A549 (cell line): ENCODE measurements around the gene SYT2. TPM values are rescaled to one million over a fixed set of nuclear protein-coding genes. Genes with fewer than 3 reads are reported as not detected.
A peak's percentile ranks its signal among the peaks of the same experiment; 100 is the strongest.

Source experiments
- ATAC-seq, 2 experiments: fragments of 200-7000 bp in 1 of 2; fragments of >200 bp in 1 of 2; cut with Nextera tagmentation in 1 of 2; cut with Tn5 transposase in 1 of 2; 3 replicates each; pipeline versions ENCODE4 v1.8.0 to v1.9.1; 2018 to 2020; ENCODE audit warnings: mild to moderate bottlenecking in 1 of 2, moderate library complexity in 1 of 2
- CTCF ChIA-PET: fragments of 300-600 bp; sonication (Branson Sonifier 250); formaldehyde crosslinking; extraction: SDS; loops from one replicate; lab custom pipeline; 2021; ENCODE audit warnings: antibody characterized with exemption, inconsistent platforms; lab: Yijun Ruan, JAX
- POLR2A ChIA-PET: fragments of 350-600 bp; formaldehyde crosslinking; extraction: SDS; loops from one replicate; lab custom pipeline; 2021; ENCODE audit warnings: antibody characterized with exemption, inconsistent platforms; lab: Yijun Ruan, JAX
- DNase-seq, 2 experiments: peaks; one replicate each; pipeline versions ENCODE4 v3.0.0 to v3.0.0-alpha.2; 2011 to 2016; ENCODE audit warnings: low read depth in 1 of 2, low spot score in 1 of 2
- FAIRE-seq: peaks from 2 replicates; lab custom pipeline; 2011; peaks lifted over from hg19 to GRCh38; lab: Jason Lieb, UNC
- H3K27ac ChIP-seq, 2 experiments: fragments of >200 bp; sonication (Bioruptor Twin); formaldehyde crosslinking; 3 replicates each; pipeline ENCODE4 v1.5.1; 2016 to 2017
- H3K4me1 ChIP-seq: fragments of >200 bp; sonication (Bioruptor Twin); formaldehyde crosslinking; 3 replicates; pipeline ENCODE4 v1.6.1; 2016
- H3K4me2 ChIP-seq: fragments of >200 bp; sonication (Bioruptor Twin); formaldehyde crosslinking; 3 replicates; pipeline ENCODE4 v1.6.1; 2016
- H3K4me3 ChIP-seq: fragments of >200 bp; sonication (Bioruptor Twin); formaldehyde crosslinking; 3 replicates; pipeline ENCODE4 v1.5.1; 2016
- H3K9me3 ChIP-seq: fragments of >200 bp; sonication (Bioruptor Twin); formaldehyde crosslinking; 3 replicates; pipeline ENCODE4 v1.6.1; 2016
- CBX8 ChIP-seq: fragments of 200-600 bp; sonication (generic); IDR thresholded peaks from 2 replicates; pipeline ENCODE4 v1.6.1; 2016
- CEBPB ChIP-seq, 2 experiments: fragments of >200 bp in 1 of 2; sonication (Bioruptor Twin) in 1 of 2; formaldehyde crosslinking in 1 of 2; IDR thresholded peaks; 2 replicates each; pipeline ENCODE4 v1.6.1; 2012 to 2016
- CHD4 ChIP-seq: fragments of 200-600 bp; sonication (generic); IDR thresholded peaks from 2 replicates; pipeline ENCODE4 v1.6.1; 2016; ENCODE audit warnings: antibody characterized with exemption, mild to moderate bottlenecking, borderline replicate concordance
- HOXA7 ChIP-seq: fragments of 250-450 bp; sonication (Bioruptor Pico); IDR thresholded peaks from 2 replicates; pipeline ENCODE4 v1.5.0; 2020; ENCODE audit warnings: mild to moderate bottlenecking, moderate library complexity
- HOXB5 ChIP-seq: fragments of 250-450 bp; sonication (Bioruptor Pico); IDR thresholded peaks from 2 replicates; pipeline ENCODE4 v1.5.0; 2020; ENCODE audit warnings: mild to moderate bottlenecking, moderate library complexity
- KDM1A ChIP-seq: fragments of 200-600 bp; sonication (generic); IDR thresholded peaks from 2 replicates; pipeline ENCODE4 v1.6.1; 2016; ENCODE audit warnings: low read depth, mild to moderate bottlenecking
- NR3C1 ChIP-seq: fragments of >200 bp; sonication (Bioruptor Twin); formaldehyde crosslinking; IDR thresholded peaks from 3 replicates; pipeline ENCODE4 v1.6.1; 2017
- POLR2AphosphoS2 ChIP-seq: conservative IDR thresholded peaks from 2 replicates; pipeline ENCODE4 v1.6.1; 2012; ENCODE audit warnings: low read length, improper control_type of control experiment, inconsistent platforms
- RARB ChIP-seq: fragments of 250-450 bp; sonication (Bioruptor Pico); IDR thresholded peaks from 2 replicates; pipeline ENCODE4 v1.8.0; 2021; ENCODE audit warnings: mild to moderate bottlenecking, moderate library complexity
- RNF2 ChIP-seq: fragments of 200-600 bp; sonication (generic); IDR thresholded peaks from 2 replicates; pipeline ENCODE4 v1.6.1; 2016; ENCODE audit warnings: low read depth, mild to moderate bottlenecking, antibody characterized with exemption, moderate library complexity, borderline replicate concordance
- SREBF2 ChIP-seq: fragments of 450-650 bp; IDR thresholded peaks from 2 replicates; pipeline ENCODE4 v1.6.1; 2014; ENCODE audit warnings: mild to moderate bottlenecking, moderate library complexity
- USF2 ChIP-seq: fragments of 450-650 bp; IDR thresholded peaks from 2 replicates; pipeline ENCODE4 v1.6.1; 2014; ENCODE audit warnings: antibody characterized with exemption
- ZNF302 ChIP-seq: fragments of 250-450 bp; sonication (Bioruptor Pico); IDR thresholded peaks from 2 replicates; pipeline ENCODE4 v1.9.0; 2021; ENCODE audit warnings: inconsistent platforms, mild to moderate bottlenecking, moderate library complexity
- WGBS: methylation state at CpG from one replicate; pipeline ENCODE4 v1.1.6; 2017; ENCODE audit errors: missing lambda C conversion rate; 5-methylcytosine and 5-hydroxymethylcytosine counted together
- polyA plus RNA-seq, 4 experiments: library from polyadenylated mRNA; depleted of rRNA in 3 of 4; stranded (reverse); fragments of >200 nt; fragmentation: RNase III in 1 of 4; extraction: RNeasy Plus Mini Kit Qiagen cat#74134 plus additional on column Dnase treatment in 1 of 4; gene quantifications; 2 replicates in 3 of 4; 3 replicates in 1 of 4; pipeline ENCODE4 v1.2.3, GENCODE V29; 2011 to 2017
- TF ChIP-seq, protein P1 (sequence below): fragments of >200 bp; sonication (Bioruptor Twin); formaldehyde crosslinking; IDR thresholded peaks from 3 replicates; pipeline ENCODE4 v1.6.1; 2016
- TF ChIP-seq, protein P2 (sequence below): fragments of 150-350 bp; IDR thresholded peaks from 2 replicates; pipeline ENCODE4 v1.6.1; 2014; ENCODE audit warnings: low read depth, mild to moderate bottlenecking, low read length
- TF ChIP-seq, protein P3 (sequence below): IDR thresholded peaks from 2 replicates; pipeline ENCODE4 v1.6.1; 2012

SYT2 gene
- polyA plus RNA-seq, 2 of the 4 experiments (the other 2 are of a cell fraction), result 0.03 to 0.04 TPM

- no peak for FAIRE-seq
- DNase-seq, result no peak
- Histone ChIP-seq H3K9me3 (no peaks in the 10 kb centered on the region), H3K4me1 (peaks cover 34% of the 10 kb centered on the region), H3K4me2 (peak overlapping the region; percentile 36), H3K27ac (peak overlapping the region; percentile 9 to 34; a peak in 5 of 6 replicates), H3K4me3 (no peak overlapping the region)
- ATAC-seq, result no peak; a peak in 1 of 6 replicates
- WGBS, result 62% methylated on average over 1 of the region's 1 CpG
- CTCF ChIA-PET, result interaction anchor here (0.6 to 8.4 kb wide), 6 partner anchors 10 to 113 kb away, joined by 3 to 91 read pairs (median 9); no protein-coding TSS in a partner anchor
- POLR2A ChIA-PET, result no interaction called here
- TF ChIP-seq, protein P1, sequence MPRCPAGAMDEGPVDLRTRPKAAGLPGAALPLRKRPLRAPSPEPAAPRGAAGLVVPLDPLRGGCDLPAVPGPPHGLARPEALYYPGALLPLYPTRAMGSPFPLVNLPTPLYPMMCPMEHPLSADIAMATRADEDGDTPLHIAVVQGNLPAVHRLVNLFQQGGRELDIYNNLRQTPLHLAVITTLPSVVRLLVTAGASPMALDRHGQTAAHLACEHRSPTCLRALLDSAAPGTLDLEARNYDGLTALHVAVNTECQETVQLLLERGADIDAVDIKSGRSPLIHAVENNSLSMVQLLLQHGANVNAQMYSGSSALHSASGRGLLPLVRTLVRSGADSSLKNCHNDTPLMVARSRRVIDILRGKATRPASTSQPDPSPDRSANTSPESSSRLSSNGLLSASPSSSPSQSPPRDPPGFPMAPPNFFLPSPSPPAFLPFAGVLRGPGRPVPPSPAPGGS, result no peak
- TF ChIP-seq CEBPB (IDR thresholded peaks at IDR 0.05) (peak; percentile 57 to 77), CHD4 (no peak)
- TF ChIP-seq, protein P2, sequence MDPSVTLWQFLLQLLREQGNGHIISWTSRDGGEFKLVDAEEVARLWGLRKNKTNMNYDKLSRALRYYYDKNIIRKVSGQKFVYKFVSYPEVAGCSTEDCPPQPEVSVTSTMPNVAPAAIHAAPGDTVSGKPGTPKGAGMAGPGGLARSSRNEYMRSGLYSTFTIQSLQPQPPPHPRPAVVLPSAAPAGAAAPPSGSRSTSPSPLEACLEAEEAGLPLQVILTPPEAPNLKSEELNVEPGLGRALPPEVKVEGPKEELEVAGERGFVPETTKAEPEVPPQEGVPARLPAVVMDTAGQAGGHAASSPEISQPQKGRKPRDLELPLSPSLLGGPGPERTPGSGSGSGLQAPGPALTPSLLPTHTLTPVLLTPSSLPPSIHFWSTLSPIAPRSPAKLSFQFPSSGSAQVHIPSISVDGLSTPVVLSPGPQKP, result no peak
- TF ChIP-seq, protein P3, sequence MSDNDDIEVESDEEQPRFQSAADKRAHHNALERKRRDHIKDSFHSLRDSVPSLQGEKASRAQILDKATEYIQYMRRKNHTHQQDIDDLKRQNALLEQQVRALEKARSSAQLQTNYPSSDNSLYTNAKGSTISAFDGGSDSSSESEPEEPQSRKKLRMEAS, result 0 out of 2 replicates have a peak, but pooled peaks have one; percentile 28
- TF ChIP-seq, all 56 proteins: peak for 2
These were observed 133.4 kb downstream of the SYT2 start for GRCh38 chr1:202576816-202577215.

DNA sequence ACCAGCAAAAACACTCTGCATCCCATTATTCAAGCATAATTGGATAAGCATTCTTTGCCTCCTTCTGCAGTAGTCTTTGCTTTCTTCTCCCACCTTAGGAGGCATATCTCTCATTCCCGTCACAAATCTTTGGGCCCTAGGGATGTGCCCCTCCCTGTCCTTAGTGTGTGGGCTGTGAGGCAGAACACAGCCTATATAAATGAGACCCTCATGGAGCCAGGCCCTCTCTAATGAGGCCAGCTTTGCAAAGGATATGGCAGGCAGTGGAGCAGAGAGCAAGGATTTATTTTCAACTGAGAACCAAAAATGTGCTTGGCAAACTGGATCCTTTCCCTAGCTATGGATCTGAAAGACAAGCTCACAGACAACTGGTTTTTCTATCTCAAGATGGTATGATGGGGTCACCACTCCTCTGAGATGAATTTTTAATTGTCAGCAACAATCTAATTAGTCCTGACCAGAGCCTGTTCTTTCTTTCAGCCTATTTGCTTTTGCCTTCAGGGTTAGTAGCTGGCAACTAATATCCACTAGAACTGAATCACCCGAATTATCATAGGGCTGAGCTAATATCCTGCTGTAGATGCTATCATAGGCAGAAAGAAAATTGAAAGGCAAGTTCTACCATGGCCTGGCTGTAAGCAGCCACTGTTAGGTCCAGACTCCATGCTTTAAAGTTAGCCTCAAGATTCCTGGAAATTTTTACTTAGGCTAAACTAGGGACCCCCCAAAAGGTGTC, 134.2 kb downstream of the SYT2 start:
- H3K27ac ChIP-seq, result peak overlapping the region; percentile 37 to 45; a peak in 4 of 6 replicates
- ChIA-PET POLR2A (no interaction called here), CTCF (interaction anchor here (1.9 to 8.4 kb wide), 4 partner anchors 10 to 75 kb away, joined by 10 to 91 read pairs (median 30); no protein-coding TSS in a partner anchor)
- ATAC-seq, result no peak
- TF ChIP-seq, protein P1, result no peak
- no peak for TF ChIP-seq KDM1A
- TF ChIP-seq USF2, result no peak
- no peak for TF ChIP-seq ZNF302 (CRISPR knock-in tag)
- no peak for TF ChIP-seq NR3C1
- H3K9me3 ChIP-seq, result no peaks in the 10 kb centered on the region
- no peak for FAIRE-seq
- peaks cover 34% of the 10 kb centered on the region for H3K4me1 ChIP-seq
- DNase-seq, result no peak
- WGBS, result 95% methylated on average over 2 of the region's 2 CpGs
- peak overlapping the region; percentile 36 for H3K4me2 ChIP-seq
- H3K4me3 ChIP-seq, result no peak overlapping the region

DNA sequence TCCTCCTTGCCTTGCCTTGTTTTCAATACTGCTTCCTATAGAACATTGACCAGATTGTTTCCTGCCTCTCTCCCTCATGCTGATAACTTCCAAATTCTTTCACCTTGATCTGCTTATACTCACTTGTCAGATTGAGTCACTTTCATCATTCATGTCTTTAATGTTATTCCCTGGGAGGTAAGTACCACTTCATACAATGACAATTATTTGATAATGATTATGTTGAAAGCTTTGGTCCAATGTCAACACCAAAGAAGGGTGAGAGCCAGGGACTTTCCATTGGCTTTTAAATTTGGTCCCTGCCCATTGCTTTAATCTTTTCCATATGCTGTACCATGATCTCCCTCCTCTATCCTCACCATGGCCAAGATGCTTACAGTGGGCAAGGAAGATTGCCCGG, 137.4 kb downstream of the SYT2 start:
- CTCF ChIA-PET, result interaction anchor here (1.4 to 8.4 kb wide), 4 partner anchors 11 to 28 kb away, joined by 3 to 91 read pairs (median 27); no protein-coding TSS in a partner anchor
- POLR2A ChIA-PET, result no interaction called here
- FAIRE-seq (no peak), DNase-seq (no peak), ATAC-seq (no peak)
- no peaks in the 10 kb centered on the region for H3K9me3 ChIP-seq
- peaks cover 21% of the 10 kb centered on the region for H3K4me1 ChIP-seq
- no peak overlapping the region for H3K4me3 ChIP-seq
- H3K27ac ChIP-seq, result no peak overlapping the region
- TF ChIP-seq HOXA7 (CRISPR knock-in tag) (no peak), SREBF2 (no peak), POLR2AphosphoS2 (no peak), CEBPB (IDR thresholded peaks at IDR 0.05) (no peak), KDM1A (no peak), RARB (no peak), RNF2 (no peak), CBX8 (no peak), HOXB5 (CRISPR knock-in tag) (no peak)
- TF ChIP-seq, protein P1, result no peak
- H3K4me2 ChIP-seq, result no peak overlapping the region
- WGBS, result 87% methylated on average over 1 of the region's 1 CpG
